ENCODE data around the gene PTCD1. TPM values are rescaled to one million over a fixed set of nuclear protein-coding genes. Genes with fewer than 3 reads are reported as not detected.

The PTCD1 gene
- total and polyA plus RNA-seq, 9 of the 15 experiments (the other 6 are each of a cell fraction or from before 2014, with no cell fraction given), result 0.46 to 17.1 (median 6.2) TPM

GRCh38 chr7:99446096-99446495 is 7.5 kb upstream of the PTCD1 start:
- H3K4me2 ChIP-seq (ENCODE audit: insufficient read depth, low read length), result no peak overlapping the region
- H2AFZ ChIP-seq (ENCODE audit: low read depth, low read length), result no peak overlapping the region
- no peak overlapping the region for H3K9ac ChIP-seq (ENCODE audit: insufficient read depth in 1 of 2, low read depth in 2 of 2, low read length in 2 of 2)
- no peak for TF ChIP-seq ZNF75A (CRISPR knock-in tag; IDR thresholded peaks at IDR 0.05)
- no peak for TF ChIP-seq ZSCAN29 (IDR thresholded peaks at IDR 0.05)
- TF ChIP-seq ZKSCAN1 (IDR thresholded peaks at IDR 0.05; ENCODE audit: low read depth, low read length), result no peak
- TF ChIP-seq MITF (IDR thresholded peaks at IDR 0.05), result no peak
- TF ChIP-seq GATA2 (CRISPR knock-in tag; IDR thresholded peaks at IDR 0.05), result no peak
- TF ChIP-seq ZNF668 (CRISPR knock-in tag; IDR thresholded peaks at IDR 0.05), result no peak
- no peak for TF ChIP-seq ZNF77 (CRISPR knock-in tag; IDR thresholded peaks at IDR 0.05)
- no peak for TF ChIP-seq TGIF2 (CRISPR knock-in tag; IDR thresholded peaks at IDR 0.05)
- no peak for TF ChIP-seq ZFPM2 (CRISPR knock-in tag; IDR thresholded peaks at IDR 0.05)
- no peak for TF ChIP-seq RBM25 (IDR thresholded peaks at IDR 0.05; ENCODE audit: low read depth, low read length, severe bottlenecking)
- no peak for TF ChIP-seq FOXP1 (CRISPR knock-in tag; IDR thresholded peaks at IDR 0.05)
- no peak for TF ChIP-seq ZNF407 (IDR thresholded peaks at IDR 0.05; ENCODE audit: low read depth)
- no peak for TF ChIP-seq ELF4 (CRISPR knock-in tag; IDR thresholded peaks at IDR 0.05)
- no peak for TF ChIP-seq CBX5 (IDR thresholded peaks at IDR 0.05; ENCODE audit: borderline replicate concordance, low read depth)
- H3K9me1 ChIP-seq (ENCODE audit: control insufficient read depth, insufficient read depth, low read length), result no peaks in the 10 kb centered on the region
- H3K27me3 ChIP-seq (ENCODE audit: control insufficient read depth in 2 of 2, insufficient read depth in 2 of 2, low read length in 2 of 2), result no peaks in the 10 kb centered on the region
- CTCF ChIA-PET (ENCODE audit: low intra/inter-chr PET ratio), result no interaction called here
- H3K27ac ChIP-seq (ENCODE audit: extremely low read depth, low read depth, low read length), result no peak overlapping the region
- intact Hi-C loops (cut with micrococcal nuclease), result no loop called here
- FAIRE-seq (no peak), ATAC-seq (no peak), DNase-seq (ENCODE audit: extremely low read depth in 1 of 4, low spot score in 3 of 4) (no peak)
- H3K9me3 ChIP-seq (replicated peaks; ENCODE audit: control insufficient read depth, insufficient read depth, low read depth, low read length), result 0 out of 2 replicates have a peak, but pooled peaks cover 2% of the 10 kb centered on the region
- in situ Hi-C loops (cut with MboI), result no loop called here
- WGBS (ENCODE audit: insufficient coverage, low coverage, missing lambda C conversion rate), result 80% methylated on average over 4 of the region's 4 CpGs
- no peaks in the 10 kb centered on the region; the same call in 1 of the 2 replicates for H4K20me1 ChIP-seq (replicated peaks; ENCODE audit: control insufficient read depth, insufficient read depth, low read length)
- peaks cover 22% of the 10 kb centered on the region for H3K79me2 ChIP-seq (ENCODE audit: control insufficient read depth, insufficient read depth, low read length)
- BruUV-seq (replicated peaks), result no TSS peak
- peaks cover 6 to 9% of the 10 kb centered on the region in 2 experiments; a peak in 4 of 5 replicates for H3K4me1 ChIP-seq (replicated peaks in 1 of 2; ENCODE audit: control insufficient read depth in 2 of 2, insufficient read depth in 2 of 2, low read length in 2 of 2)
- H3K36me3 ChIP-seq (ENCODE audit: control insufficient read depth, insufficient read depth, low read length), result peaks cover 92% of the 10 kb centered on the region
- POLR2A ChIA-PET, result interaction anchor here (0.7 to 1.1 kb wide), 2 partner anchors 34 to 37 kb away, joined by 3 read pairs; partner anchors contain the start of gene BUD31
- H3K4me3 ChIP-seq, result no peak overlapping the region
